Measurements from ENCODE around the gene UBE4B.

GRCh38 chr1:10108948-10109708 lies 76.4 kb downstream of the UBE4B start:
- TF ChIP-seq CTCF (IDR thresholded peaks at IDR 0.05; ENCODE audit: low read length): no peak
- TF ChIP-seq EZH2 (optimal IDR thresholded peaks at IDR 0.05; ENCODE audit: low read depth, low read length): no peak

All from MM.1S (cell line).